HepG2 (cell line): ENCODE results near the gene PDCD10. TPM values are rescaled to one million over a fixed set of nuclear protein-coding genes. Genes with fewer than 3 reads are reported as not detected.

Experiments used
- ATAC-seq: fragments of 200-7000 bp; cut with Tn5 transposase; 3 replicates; pipeline ENCODE4 v1.9.1; 2020; ENCODE audit warnings: mild to moderate bottlenecking, moderate library complexity
- BruUV-seq: library from RNA; stranded (reverse); fragments of 400-500 nt; replicated peaks from 2 replicates; lab custom pipeline; 2021; lab: Mats Ljungman, UMichigan
- CTCF ChIA-PET: fragments of 300-600 bp; formaldehyde crosslinking; extraction: SDS; loops from one replicate; lab custom pipeline; 2021; ENCODE audit warnings: low total read pairs, inconsistent platforms, low intra/inter-chr PET ratio; lab: Yijun Ruan, JAX
- POLR2A ChIA-PET: fragments of 350-600 bp; sonication (Branson Sonifier 250); formaldehyde crosslinking; loops from one replicate; lab custom pipeline; 2020; ENCODE audit warnings: antibody characterized with exemption, inconsistent platforms; lab: Yijun Ruan, JAX
- DNase-seq: peaks from one replicate; pipeline ENCODE4 v3.0.0-alpha.2; 2015; ENCODE audit warnings: low spot score
- FAIRE-seq: peaks from 3 replicates; lab custom pipeline; 2011; peaks lifted over from hg19 to GRCh38; lab: Jason Lieb, UNC
- H2AFZ ChIP-seq: one replicate; pipeline ENCODE4 v1.6.1; 2011; ENCODE audit warnings: low read length, inconsistent platforms
- H3K27ac ChIP-seq: fragments of 300-600 bp; 3 replicates; pipeline ENCODE4 v1.8.0; 2011; ENCODE audit warnings: mixed run types, mild to moderate bottlenecking, mixed read lengths, low read length, inconsistent platforms; ENCODE audit not compliant: insufficient read depth; ENCODE audit errors: extremely low read length
- H3K27me3 ChIP-seq, 2 experiments: fragments of 200-600 bp in 1 of 2; 2 replicates in 1 of 2; 3 replicates in 1 of 2; pipeline versions ENCODE4 v1.6.0 to v1.8.0; 2011; ENCODE audit warnings: low read length in 2 of 2, mild to moderate bottlenecking in 2 of 2, moderate library complexity in 2 of 2, inconsistent platforms in 1 of 2; ENCODE audit not compliant: insufficient read depth in 2 of 2, control insufficient read depth in 1 of 2
- H3K36me3 ChIP-seq, 2 experiments: fragments of 200-600 bp in 1 of 2; replicated peaks in 1 of 2; 2 replicates in 1 of 2; 3 replicates in 1 of 2; pipeline versions ENCODE4 v1.5.1 to v1.8.0; 2011; ENCODE audit warnings: low read length in 2 of 2, inconsistent platforms in 1 of 2; ENCODE audit not compliant: insufficient read depth in 2 of 2, control insufficient read depth in 1 of 2
- H3K4me1 ChIP-seq: 2 replicates; pipeline ENCODE4 v1.5.1; 2012; ENCODE audit warnings: low read length, inconsistent platforms; ENCODE audit not compliant: insufficient read depth
- H3K4me2 ChIP-seq: 2 replicates; pipeline ENCODE4 v1.6.0; 2011; ENCODE audit warnings: low read depth, low read length, inconsistent platforms
- H3K4me3 ChIP-seq, 3 experiments: fragments of 200-600 bp in 1 of 3; sonication (generic), shearing (Covaris generic) in 1 of 3; replicated peaks in 1 of 3; 2 replicates each; pipeline ENCODE4 v1.5.1; 2011 to 2016; ENCODE audit warnings: low read length in 3 of 3, inconsistent platforms in 2 of 3, low read depth in 2 of 3, mild to moderate bottlenecking in 2 of 3, control low read depth in 1 of 3, mixed read lengths in 1 of 3; ENCODE audit not compliant: insufficient read depth in 1 of 3
- H3K79me2 ChIP-seq: one replicate; pipeline ENCODE4 v1.6.1; 2011; ENCODE audit warnings: low read length, inconsistent platforms; ENCODE audit not compliant: insufficient read depth
- H3K9ac ChIP-seq: 2 replicates; pipeline ENCODE4 v1.6.0; 2011; ENCODE audit warnings: mild to moderate bottlenecking, low read depth, low read length, inconsistent platforms; ENCODE audit not compliant: insufficient read depth
- H3K9me3 ChIP-seq: 2 replicates; pipeline ENCODE4 v1.5.1; 2012; ENCODE audit warnings: mild to moderate bottlenecking, low read length
- H4K20me1 ChIP-seq: 2 replicates; pipeline ENCODE4 v1.6.0; 2011; ENCODE audit warnings: inconsistent platforms, mild to moderate bottlenecking, low read length, moderate library complexity; ENCODE audit not compliant: insufficient read depth
- CHD2 ChIP-seq: IDR thresholded peaks from 2 replicates; pipeline ENCODE4 v1.6.1; 2011; ENCODE audit warnings: low read depth, low read length, improper control_type of control experiment
- TEAD2 ChIP-seq: sonication (generic); formaldehyde crosslinking; IDR thresholded peaks from 2 replicates; pipeline ENCODE4 v1.9.0; 2021; ENCODE audit warnings: missing genetic modification reagents
- TEAD3 ChIP-seq: optimal IDR thresholded peaks from 2 replicates; pipeline ENCODE3; 2016; ENCODE audit warnings: borderline replicate concordance
- U2AF1 ChIP-seq: fragments of 200-400 bp; formaldehyde crosslinking; optimal IDR thresholded peaks from 2 replicates; pipeline ENCODE3; 2017; ENCODE audit warnings: mild to moderate bottlenecking, low read depth, low read length
- YEATS2 ChIP-seq: sonication (generic); formaldehyde crosslinking; IDR thresholded peaks from 2 replicates; pipeline ENCODE4 v1.4.0; 2020; ENCODE audit warnings: missing genetic modification reagents, borderline replicate concordance
- ZNF263 ChIP-seq: sonication (generic); formaldehyde crosslinking; IDR thresholded peaks from 2 replicates; pipeline ENCODE4 v1.4.0; 2020; ENCODE audit warnings: missing genetic modification reagents
- WGBS: methylation state at CpG from one replicate; pipeline ENCODE4 v1.1.6; 2017; ENCODE audit warnings: low lambda C conversion rate; 5-methylcytosine and 5-hydroxymethylcytosine counted together
- in situ Hi-C: cut with HindIII; loops from 2 replicates; pipeline ENCODE4 v1.10.0; 2017; ENCODE audit warnings: low pct_unique_long_range_greater_than_20kb; ENCODE audit not compliant: extremely low pct_ligation_motif_present
- intact Hi-C: fragments of 100-400 bp; cut with micrococcal nuclease; formaldehyde crosslinking; loops from one replicate; pipeline ENCODE4 v1.10.0; 2022; ENCODE audit not compliant: unreplicated experiment
- polyA plus RNA-seq, 8 experiments: library from polyadenylated mRNA; depleted of rRNA in 3 of 8; stranded (reverse) in 7 of 8; unstranded in 1 of 8; fragments of >200 nt; fragmentation: Illumina TruSeq in 4 of 8; extraction: Trizol in 4 of 8; gene quantifications; 2 replicates each; pipeline versions ENCODE4 v1.2.1 to v1.2.3, GENCODE V29; 2011 to 2016; ENCODE audit warnings: low read depth in 4 of 8, missing spikeins in 1 of 8, mixed read lengths in 1 of 8; ENCODE audit not compliant: insufficient read depth in 1 of 8
- total RNA-seq, 5 experiments: library from RNA; depleted of rRNA; stranded (reverse); fragments of >200 nt; fragmentation: Illumina TruSeq; extraction: Trizol; gene quantifications; 2 replicates each; pipeline ENCODE4 v1.2.3, GENCODE V29; 2016; ENCODE audit warnings: low read depth in 1 of 5
- TF ChIP-seq, protein P1 (sequence below): sonication (generic); formaldehyde crosslinking; IDR thresholded peaks from 2 replicates; pipeline ENCODE4 v1.4.0; 2020; ENCODE audit warnings: missing genetic modification reagents
- TF ChIP-seq, protein P2 (sequence below): sonication (generic); formaldehyde crosslinking; IDR thresholded peaks from 2 replicates; pipeline ENCODE4 v1.9.0; 2021; ENCODE audit warnings: missing genetic modification reagents, mild to moderate bottlenecking, borderline replicate concordance
- TF ChIP-seq, protein P3 (sequence below): sonication (generic); formaldehyde crosslinking; IDR thresholded peaks from one replicate; pipeline ENCODE4 v1.5.1; 2020; ENCODE audit warnings: mild to moderate bottlenecking, missing genetic modification reagents; ENCODE audit errors: not compliant biosample characterization

PDCD10 gene
- total and polyA plus RNA-seq, 2 of the 13 experiments (the other 11 are each of a cell fraction or from before 2014, with no cell fraction given): 48.5 to 53.9 TPM

DNA sequence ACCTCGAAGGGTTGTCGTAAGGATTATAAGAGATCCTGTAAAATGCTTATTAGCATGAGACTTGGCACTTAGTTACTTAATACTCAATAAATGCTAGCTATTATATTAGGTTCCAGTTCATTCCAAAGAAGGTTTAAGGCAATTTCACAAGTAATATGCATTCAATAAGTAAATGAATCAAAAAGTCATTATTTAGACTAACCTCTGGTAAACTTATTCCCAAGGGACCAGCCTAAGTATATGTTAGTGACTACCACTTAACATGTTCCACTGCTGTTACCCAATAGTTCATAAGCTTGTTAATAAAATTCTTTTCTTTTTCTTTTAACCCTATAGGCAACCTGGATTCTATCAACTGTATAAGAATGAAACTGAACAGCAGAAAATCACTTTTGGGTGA lies 5.1 kb downstream of the PDCD10 start:
- WGBS: 90% methylated on average over 2 of the region's 2 CpGs
- H3K9ac ChIP-seq: no peak overlapping the region
- no peak overlapping the region for H3K27ac ChIP-seq
- ChIA-PET CTCF (no interaction called here), POLR2A (no interaction called here)
- H3K79me2 ChIP-seq: peaks cover 92% of the 10 kb centered on the region
- no peaks in the 10 kb centered on the region for H3K9me3 ChIP-seq
- peaks cover 26% of the 10 kb centered on the region for H4K20me1 ChIP-seq
- BruUV-seq: no TSS peak
- intact Hi-C loops: no loop called here
- no peak overlapping the region for H2AFZ ChIP-seq
- ATAC-seq (no peak), FAIRE-seq (no peak), DNase-seq (no peak)
- H3K27me3 ChIP-seq: peaks cover 0 to 4% of the 10 kb centered on the region in 2 experiments; a peak in 1 of 5 replicates
- in situ Hi-C loops: no loop called here
- no peak overlapping the region for H3K4me2 ChIP-seq
- H3K4me3 ChIP-seq: no peak overlapping the region
- H3K36me3 ChIP-seq: peaks cover 0 to 1% of the 10 kb centered on the region in 2 experiments; a peak in 1 of 5 replicates
- H3K4me1 ChIP-seq: peaks cover 64% of the 10 kb centered on the region
- TF ChIP-seq TEAD2 (no peak), U2AF1 (no peak), CHD2 (no peak), ZNF263 (no peak), TEAD3 (CRISPR knock-in tag) (no peak), YEATS2 (CRISPR knock-in tag) (no peak)
- TF ChIP-seq, protein P1, sequence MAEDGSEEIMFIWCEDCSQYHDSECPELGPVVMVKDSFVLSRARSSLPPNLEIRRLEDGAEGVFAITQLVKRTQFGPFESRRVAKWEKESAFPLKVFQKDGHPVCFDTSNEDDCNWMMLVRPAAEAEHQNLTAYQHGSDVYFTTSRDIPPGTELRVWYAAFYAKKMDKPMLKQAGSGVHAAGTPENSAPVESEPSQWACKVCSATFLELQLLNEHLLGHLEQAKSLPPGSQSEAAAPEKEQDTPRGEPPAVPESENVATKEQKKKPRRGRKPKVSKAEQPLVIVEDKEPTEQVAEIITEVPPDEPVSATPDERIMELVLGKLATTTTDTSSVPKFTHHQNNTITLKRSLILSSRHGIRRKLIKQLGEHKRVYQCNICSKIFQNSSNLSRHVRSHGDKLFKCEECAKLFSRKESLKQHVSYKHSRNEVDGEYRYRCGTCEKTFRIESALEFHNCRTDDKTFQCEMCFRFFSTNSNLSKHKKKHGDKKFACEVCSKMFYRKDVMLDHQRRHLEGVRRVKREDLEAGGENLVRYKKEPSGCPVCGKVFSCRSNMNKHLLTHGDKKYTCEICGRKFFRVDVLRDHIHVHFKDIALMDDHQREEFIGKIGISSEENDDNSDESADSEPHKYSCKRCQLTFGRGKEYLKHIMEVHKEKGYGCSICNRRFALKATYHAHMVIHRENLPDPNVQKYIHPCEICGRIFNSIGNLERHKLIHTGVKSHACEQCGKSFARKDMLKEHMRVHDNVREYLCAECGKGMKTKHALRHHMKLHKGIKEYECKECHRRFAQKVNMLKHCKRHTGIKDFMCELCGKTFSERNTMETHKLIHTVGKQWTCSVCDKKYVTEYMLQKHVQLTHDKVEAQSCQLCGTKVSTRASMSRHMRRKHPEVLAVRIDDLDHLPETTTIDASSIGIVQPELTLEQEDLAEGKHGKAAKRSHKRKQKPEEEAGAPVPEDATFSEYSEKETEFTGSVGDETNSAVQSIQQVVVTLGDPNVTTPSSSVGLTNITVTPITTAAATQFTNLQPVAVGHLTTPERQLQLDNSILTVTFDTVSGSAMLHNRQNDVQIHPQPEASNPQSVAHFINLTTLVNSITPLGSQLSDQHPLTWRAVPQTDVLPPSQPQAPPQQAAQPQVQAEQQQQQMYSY (CRISPR knock-in tag): no peak
- TF ChIP-seq, protein P2, sequence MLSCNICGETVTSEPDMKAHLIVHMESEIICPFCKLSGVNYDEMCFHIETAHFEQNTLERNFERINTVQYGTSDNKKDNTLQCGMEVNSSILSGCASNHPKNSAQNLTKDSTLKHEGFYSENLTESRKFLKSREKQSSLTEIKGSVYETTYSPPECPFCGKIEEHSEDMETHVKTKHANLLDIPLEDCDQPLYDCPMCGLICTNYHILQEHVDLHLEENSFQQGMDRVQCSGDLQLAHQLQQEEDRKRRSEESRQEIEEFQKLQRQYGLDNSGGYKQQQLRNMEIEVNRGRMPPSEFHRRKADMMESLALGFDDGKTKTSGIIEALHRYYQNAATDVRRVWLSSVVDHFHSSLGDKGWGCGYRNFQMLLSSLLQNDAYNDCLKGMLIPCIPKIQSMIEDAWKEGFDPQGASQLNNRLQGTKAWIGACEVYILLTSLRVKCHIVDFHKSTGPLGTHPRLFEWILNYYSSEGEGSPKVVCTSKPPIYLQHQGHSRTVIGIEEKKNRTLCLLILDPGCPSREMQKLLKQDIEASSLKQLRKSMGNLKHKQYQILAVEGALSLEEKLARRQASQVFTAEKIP (CRISPR knock-in tag): no peak
- TF ChIP-seq, protein P3, sequence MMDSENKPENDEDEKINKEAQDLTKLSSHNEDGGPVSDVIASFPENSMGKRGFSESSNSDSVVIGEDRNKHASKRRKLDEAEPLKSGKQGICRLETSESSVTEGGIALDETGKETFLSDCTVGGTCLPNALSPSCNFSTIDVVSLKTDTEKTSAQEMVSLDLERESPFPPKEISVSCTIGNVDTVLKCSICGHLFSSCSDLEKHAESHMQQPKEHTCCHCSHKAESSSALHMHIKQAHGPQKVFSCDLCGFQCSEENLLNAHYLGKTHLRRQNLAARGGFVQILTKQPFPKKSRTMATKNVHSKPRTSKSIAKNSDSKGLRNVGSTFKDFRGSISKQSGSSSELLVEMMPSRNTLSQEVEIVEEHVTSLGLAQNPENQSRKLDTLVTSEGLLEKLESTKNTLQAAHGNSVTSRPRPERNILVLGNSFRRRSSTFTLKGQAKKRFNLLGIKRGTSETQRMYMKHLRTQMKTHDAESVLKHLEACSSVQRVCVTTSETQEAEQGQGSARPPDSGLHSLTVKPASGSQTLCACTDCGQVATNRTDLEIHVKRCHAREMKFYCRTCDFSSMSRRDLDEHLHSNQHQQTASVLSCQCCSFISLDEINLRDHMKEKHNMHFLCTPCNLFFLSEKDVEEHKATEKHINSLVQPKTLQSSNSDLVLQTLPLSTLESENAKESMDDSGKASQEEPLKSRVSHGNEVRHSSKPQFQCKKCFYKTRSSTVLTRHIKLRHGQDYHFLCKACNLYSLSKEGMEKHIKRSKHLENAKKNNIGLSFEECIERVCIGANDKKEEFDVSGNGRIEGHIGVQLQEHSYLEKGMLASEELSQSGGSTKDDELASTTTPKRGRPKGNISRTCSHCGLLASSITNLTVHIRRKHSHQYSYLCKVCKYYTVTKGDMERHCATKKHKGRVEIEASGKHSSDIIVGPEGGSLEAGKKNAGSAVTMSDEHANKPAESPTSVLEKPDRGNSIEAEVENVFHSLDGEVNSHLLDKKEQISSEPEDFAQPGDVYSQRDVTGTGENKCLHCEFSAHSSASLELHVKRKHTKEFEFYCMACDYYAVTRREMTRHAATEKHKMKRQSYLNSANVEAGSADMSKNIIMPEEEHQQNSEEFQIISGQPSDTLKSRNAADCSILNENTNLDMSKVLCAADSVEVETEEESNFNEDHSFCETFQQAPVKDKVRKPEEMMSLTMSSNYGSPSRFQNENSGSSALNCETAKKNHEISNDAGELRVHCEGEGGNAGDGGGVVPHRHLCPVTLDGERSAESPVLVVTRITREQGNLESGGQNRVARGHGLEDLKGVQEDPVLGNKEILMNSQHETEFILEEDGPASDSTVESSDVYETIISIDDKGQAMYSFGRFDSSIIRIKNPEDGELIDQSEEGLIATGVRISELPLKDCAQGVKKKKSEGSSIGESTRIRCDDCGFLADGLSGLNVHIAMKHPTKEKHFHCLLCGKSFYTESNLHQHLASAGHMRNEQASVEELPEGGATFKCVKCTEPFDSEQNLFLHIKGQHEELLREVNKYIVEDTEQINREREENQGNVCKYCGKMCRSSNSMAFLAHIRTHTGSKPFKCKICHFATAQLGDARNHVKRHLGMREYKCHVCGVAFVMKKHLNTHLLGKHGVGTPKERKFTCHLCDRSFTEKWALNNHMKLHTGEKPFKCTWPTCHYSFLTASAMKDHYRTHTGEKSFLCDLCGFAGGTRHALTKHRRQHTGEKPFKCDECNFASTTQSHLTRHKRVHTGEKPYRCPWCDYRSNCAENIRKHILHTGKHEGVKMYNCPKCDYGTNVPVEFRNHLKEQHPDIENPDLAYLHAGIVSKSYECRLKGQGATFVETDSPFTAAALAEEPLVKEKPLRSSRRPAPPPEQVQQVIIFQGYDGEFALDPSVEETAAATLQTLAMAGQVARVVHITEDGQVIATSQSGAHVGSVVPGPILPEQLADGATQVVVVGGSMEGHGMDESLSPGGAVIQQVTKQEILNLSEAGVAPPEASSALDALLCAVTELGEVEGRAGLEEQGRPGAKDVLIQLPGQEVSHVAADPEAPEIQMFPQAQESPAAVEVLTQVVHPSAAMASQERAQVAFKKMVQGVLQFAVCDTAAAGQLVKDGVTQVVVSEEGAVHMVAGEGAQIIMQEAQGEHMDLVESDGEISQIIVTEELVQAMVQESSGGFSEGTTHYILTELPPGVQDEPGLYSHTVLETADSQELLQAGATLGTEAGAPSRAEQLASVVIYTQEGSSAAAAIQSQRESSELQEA (CRISPR knock-in tag): no peak
